HG03097 (cell line): Measurements from ENCODE around the gene RRAD.

Source experiments
- ATAC-seq: cut with Tn5 transposase; IDR thresholded peaks from one replicate; pipeline ENCODE4 v1.9.1; 2021; ENCODE audit not compliant: unreplicated experiment, low FRiP score

Gene RRAD

GRCh38 chr16:66918803-66919568 is 6.3 kb downstream of the RRAD start, which contains the start of gene CDH16:
CDH16 (minus strand) TSS chr16:66918885; CDS start chr16:66918065, 820 bp downstream.
- no peak for ATAC-seq

GRCh38 chr16:66918355-66918754 is 7.0 kb downstream of the RRAD start:
- no peak for ATAC-seq

DNA sequence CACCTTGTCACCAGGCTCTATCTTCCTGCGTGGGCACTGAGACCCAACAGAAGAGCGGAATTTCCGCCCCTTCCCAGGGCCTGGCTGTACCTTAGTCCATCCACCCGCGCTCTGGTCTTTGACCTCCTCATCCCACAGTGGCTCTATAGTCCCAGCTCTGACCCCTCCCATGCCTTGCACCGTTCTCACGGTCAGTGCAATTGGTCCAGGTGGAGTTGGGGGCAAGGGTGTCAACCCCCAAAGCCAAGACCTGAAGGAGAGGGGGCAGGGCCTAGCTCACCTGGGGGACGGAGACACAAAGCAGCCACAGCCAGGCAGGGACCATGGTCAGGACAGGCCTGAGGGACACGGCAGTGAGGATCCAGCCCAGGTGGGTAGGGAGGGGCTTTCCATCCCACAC is 7.6 kb downstream of the RRAD start:
- ATAC-seq = no peak

- no peak for ATAC-seq
Observed at GRCh38 chr16:66916518-66916917, 8.8 kb downstream of the RRAD start.

GRCh38 chr16:66915041-66915440 is 10.3 kb downstream of the RRAD start:
- no peak for ATAC-seq

- ATAC-seq = no peak
Observed at GRCh38 chr16:66914541-66914940, 10.8 kb downstream of the RRAD start.

GRCh38 chr16:66913711-66914110 is 11.6 kb downstream of the RRAD start:
- ATAC-seq = no peak

DNA sequence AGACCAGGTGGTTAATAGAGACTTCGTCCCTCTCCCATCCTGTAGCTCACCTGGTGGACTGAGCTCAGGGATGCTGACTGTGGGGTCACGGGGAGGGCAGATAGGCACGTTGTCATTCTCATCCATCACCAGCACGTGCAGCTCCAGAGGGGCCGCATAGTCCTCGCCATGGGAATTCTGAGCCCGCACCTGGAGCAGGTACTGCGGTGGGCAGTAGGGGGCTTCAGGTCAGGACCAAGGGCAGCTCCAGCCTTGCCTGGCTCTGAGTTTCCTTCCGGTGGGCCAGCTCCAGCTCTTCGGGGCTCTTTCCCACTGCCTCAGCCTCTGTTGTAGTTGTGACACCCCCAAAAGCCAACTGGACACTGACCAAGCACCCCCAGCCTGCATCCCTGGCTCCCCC is 12.3 kb downstream of the RRAD start:
- no peak for ATAC-seq

DNA sequence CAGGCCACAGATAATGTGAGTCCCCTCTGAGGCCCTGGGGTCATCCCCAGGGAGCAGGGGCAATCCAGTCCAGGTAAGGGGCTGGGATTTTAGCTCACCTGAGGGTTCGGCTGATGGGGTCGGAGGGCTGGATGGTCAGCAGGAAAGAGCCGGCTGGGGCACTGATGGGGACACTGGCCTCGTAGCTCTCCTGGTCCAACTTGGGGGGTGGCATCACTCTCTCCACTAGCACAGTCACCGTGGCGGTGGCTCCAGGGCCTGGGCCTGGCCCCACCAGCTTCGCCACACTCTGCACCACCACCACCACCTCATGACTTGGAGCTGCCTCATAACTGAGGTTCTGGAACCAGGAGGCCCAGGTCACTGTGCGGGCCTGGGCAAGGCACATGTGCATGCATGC is 13.5 kb downstream of the RRAD start:
- ATAC-seq = no peak

- no peak for ATAC-seq
Observed at GRCh38 chr16:66911112-66911511, 14.2 kb downstream of the RRAD start.

DNA sequence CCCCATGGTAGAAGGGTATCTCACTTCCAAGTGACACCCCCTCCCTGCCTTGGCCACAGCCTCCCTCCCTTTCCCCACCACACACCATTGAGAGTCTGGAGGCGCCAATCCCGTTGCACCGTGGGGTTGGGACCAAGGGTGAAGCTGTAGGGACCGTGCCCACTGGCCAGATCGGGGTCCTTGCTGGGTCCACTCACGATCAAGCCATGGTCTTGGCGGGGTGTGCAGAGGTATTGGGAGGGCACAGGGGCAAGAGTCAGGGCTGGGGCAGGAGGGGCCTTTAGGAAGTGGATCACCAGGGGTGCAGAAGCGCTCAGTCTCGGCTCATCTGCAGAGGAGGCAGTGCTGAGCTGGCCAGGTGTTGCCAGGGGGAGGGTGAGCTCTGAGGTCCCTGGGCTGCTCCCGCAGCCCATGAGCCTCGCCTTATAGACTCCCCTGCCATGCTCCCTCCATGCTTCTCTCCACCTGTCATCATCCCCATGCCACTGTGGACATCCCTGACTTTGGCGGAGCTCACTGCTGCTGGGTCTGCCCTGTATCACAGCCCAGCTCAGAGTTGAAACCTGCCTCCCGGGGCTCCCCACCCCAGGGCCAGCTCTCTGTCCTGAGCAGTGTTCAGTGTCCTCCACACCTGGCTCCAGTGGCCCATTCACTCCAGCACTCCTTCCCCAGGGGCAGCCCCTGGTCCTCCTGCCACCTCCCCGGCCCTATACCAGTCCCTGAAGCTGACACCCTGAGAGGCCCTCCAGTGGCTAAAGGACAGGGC is 15.0 kb downstream of the RRAD start:
- no peak for ATAC-seq

- no peak for ATAC-seq
Observed at GRCh38 chr16:66908762-66909559, 16.4 kb downstream of the RRAD start.

DNA sequence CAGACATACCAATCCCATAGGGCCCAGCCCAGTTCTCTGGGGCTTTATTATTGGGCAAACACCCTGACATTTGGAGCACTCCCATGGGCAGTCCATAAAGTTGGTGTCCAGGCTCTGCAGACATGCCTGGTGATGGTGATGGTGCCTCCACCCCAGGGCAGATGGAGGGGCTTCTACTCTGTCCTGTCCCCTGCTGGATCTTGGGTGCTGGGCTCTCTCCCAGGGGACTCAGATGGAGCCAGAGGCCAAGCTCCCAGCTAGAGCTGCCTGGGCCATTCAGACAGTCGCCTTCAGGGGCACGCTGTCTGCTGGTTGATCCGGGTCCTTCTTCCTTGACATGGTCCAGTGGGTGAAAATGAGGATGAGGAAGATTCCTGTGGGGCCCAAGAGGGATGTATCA is 17.2 kb downstream of the RRAD start:
- ATAC-seq = no peak

DNA sequence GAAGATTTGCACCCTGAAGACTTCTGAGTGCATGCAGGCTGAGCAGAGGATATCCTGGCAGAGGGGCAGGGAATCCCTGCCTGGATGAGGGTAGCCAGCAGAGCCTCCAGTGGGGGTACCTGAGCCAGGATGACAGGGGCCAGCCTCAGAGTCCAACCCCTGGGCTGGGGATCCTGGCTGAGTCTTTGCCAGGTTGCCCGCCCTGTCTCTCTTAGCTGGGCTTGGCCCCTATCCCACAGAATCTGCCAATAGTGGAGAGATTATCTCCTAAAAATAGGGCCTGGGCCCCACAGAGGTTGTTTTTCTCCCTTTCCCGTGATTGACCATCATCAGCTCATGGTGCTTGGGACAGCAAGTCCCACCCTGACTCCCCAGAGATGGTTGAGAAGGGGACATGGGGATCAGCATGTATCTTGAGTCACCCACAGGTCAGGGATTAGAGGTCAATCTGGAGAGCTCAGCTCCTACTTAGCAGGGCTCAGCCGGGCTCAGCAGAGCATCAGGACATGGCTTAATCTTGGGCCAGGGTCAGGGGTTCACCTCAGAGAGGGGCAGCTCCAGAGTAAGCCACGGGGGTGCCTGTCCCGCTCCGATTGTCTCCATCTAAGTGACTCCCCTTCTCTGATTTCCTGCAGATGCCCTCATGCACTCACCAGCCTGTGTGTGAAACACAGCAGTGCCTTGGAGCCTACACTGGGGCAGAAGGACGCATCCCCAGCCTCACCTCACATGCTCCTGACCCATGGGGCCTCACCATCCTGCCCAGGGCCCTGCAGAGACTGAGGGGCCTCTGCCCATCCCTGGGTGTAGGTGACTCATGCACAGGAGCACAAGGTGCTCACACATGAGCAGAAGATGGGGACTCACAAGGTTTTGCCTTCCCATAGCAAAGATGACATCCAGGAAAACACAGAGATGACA is 18.2 kb downstream of the RRAD start:
- no peak for ATAC-seq

GRCh38 chr16:66905633-66906539 is 19.4 kb downstream of the RRAD start:
- no peak for ATAC-seq

- no peak for ATAC-seq
Observed at GRCh38 chr16:66904846-66905632, 20.3 kb downstream of the RRAD start.

GRCh38 chr16:66904428-66904845 is 20.9 kb downstream of the RRAD start:
- ATAC-seq = no peak
